OCI-LY1 (cell line): ENCODE data around the gene DUSP22.

Experiments
- H2AFZ ChIP-seq: fragments of 200-600 bp; sonication (generic), shearing (Covaris generic); 2 replicates; pipeline ENCODE4 v1.6.0; 2014; ENCODE audit warnings: antibody characterized with exemption, mild to moderate bottlenecking, low read length
- H3F3A ChIP-seq: fragments of 200-600 bp; sonication (generic), shearing (Covaris generic); 2 replicates; pipeline ENCODE4 v1.6.0; 2014; ENCODE audit warnings: mild to moderate bottlenecking, antibody characterized with exemption, low read length, moderate library complexity; ENCODE audit not compliant: insufficient read depth
- H3K27ac ChIP-seq: fragments of 200-600 bp; sonication (generic); 2 replicates; pipeline ENCODE4 v1.5.1; 2014; ENCODE audit warnings: low read length, mixed run types, mild to moderate bottlenecking, low read depth; ENCODE audit not compliant: poor library complexity, severe bottlenecking
- H3K27me3 ChIP-seq: fragments of 200-600 bp; sonication (generic); 2 replicates; pipeline ENCODE4 v1.6.0; 2014; ENCODE audit warnings: antibody characterized with exemption, mild to moderate bottlenecking, low read length, moderate library complexity; ENCODE audit not compliant: insufficient read depth
- H3K36me3 ChIP-seq: fragments of 200-600 bp; sonication (generic); 2 replicates; pipeline ENCODE4 v1.6.1; 2014; ENCODE audit warnings: mild to moderate bottlenecking, antibody characterized with exemption, low read length, moderate library complexity, mixed read lengths; ENCODE audit not compliant: insufficient read depth
- H3K4me1 ChIP-seq: fragments of 200-600 bp; sonication (generic); 2 replicates; pipeline ENCODE4 v1.5.1; 2014; ENCODE audit warnings: mild to moderate bottlenecking, low read length, moderate library complexity; ENCODE audit not compliant: insufficient read depth, severe bottlenecking
- H3K4me2 ChIP-seq: fragments of 200-600 bp; sonication (generic), shearing (Covaris generic); 2 replicates; pipeline ENCODE4 v1.6.1; 2014; ENCODE audit warnings: low read length
- H3K4me3 ChIP-seq: fragments of 200-600 bp; sonication (generic); 2 replicates; pipeline ENCODE4 v1.5.1; 2014; ENCODE audit warnings: low read length, low read depth, mild to moderate bottlenecking, mixed read lengths; ENCODE audit not compliant: poor library complexity, severe bottlenecking
- H3K79me2 ChIP-seq: fragments of 200-600 bp; shearing (Covaris generic); 2 replicates; pipeline ENCODE4 v1.6.1; 2016; ENCODE audit warnings: mixed run types, low read length, mixed read lengths; ENCODE audit not compliant: insufficient read depth
- H3K9ac ChIP-seq: fragments of 200-600 bp; sonication (generic), shearing (Covaris generic); 2 replicates; pipeline ENCODE4 v1.6.1; 2014; ENCODE audit warnings: mild to moderate bottlenecking, low read length, mixed read lengths
- H3K9me2 ChIP-seq: fragments of 200-600 bp; sonication (generic), shearing (Covaris generic); 2 replicates; pipeline ENCODE4 v1.6.1; 2014; ENCODE audit warnings: low read depth, mild to moderate bottlenecking, low read length, mixed read lengths
- H3K9me3 ChIP-seq: fragments of 200-600 bp; shearing (Covaris generic); 2 replicates; pipeline ENCODE4 v1.6.1; 2014; ENCODE audit warnings: low read length, mixed read lengths
- H4K20me1 ChIP-seq: fragments of 200-600 bp; sonication (generic), shearing (Covaris generic); 2 replicates; pipeline ENCODE4 v1.6.0; 2016; ENCODE audit warnings: mild to moderate bottlenecking, low read length; ENCODE audit not compliant: insufficient read depth
- EZH2 ChIP-seq: fragments of 200-600 bp; sonication (generic), shearing (Covaris generic); IDR thresholded peaks from 2 replicates; pipeline ENCODE4 v1.8.0; 2017; ENCODE audit warnings: borderline replicate concordance, mixed run types, mild to moderate bottlenecking, antibody characterized with exemption, low read length, moderate library complexity, mixed read lengths
- TF ChIP-seq, protein P1 (sequence below): fragments of 200-600 bp; sonication (generic), shearing (Covaris generic); IDR thresholded peaks from 2 replicates; pipeline ENCODE4 v1.5.1; 2017; ENCODE audit warnings: mild to moderate bottlenecking, antibody characterized with exemption, low read length, moderate library complexity, mixed read lengths

Gene DUSP22

DNA sequence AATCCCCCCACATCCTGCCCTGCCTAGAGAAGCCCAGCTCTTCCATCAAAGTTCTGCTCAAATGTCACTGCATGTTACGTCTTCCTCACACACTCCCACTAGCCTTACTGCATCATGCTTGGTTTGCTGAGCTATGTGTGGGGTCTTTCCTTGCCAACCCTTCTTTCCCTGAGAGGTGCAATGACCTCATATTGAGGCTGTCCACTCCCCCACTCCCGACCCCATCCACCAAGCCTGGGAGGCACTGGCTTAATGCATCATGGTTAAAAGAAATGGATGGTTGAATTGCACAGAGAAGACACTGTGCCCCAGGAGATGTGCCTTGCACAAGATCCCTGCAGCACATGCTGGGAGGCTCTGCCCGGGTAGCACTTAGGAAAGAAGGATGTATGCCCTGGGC lies 91.6 kb downstream of the DUSP22 start:
- TF ChIP-seq, protein P1, sequence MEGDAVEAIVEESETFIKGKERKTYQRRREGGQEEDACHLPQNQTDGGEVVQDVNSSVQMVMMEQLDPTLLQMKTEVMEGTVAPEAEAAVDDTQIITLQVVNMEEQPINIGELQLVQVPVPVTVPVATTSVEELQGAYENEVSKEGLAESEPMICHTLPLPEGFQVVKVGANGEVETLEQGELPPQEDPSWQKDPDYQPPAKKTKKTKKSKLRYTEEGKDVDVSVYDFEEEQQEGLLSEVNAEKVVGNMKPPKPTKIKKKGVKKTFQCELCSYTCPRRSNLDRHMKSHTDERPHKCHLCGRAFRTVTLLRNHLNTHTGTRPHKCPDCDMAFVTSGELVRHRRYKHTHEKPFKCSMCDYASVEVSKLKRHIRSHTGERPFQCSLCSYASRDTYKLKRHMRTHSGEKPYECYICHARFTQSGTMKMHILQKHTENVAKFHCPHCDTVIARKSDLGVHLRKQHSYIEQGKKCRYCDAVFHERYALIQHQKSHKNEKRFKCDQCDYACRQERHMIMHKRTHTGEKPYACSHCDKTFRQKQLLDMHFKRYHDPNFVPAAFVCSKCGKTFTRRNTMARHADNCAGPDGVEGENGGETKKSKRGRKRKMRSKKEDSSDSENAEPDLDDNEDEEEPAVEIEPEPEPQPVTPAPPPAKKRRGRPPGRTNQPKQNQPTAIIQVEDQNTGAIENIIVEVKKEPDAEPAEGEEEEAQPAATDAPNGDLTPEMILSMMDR = no peak
- H3K9ac ChIP-seq = no peak overlapping the region
- H3K79me2 ChIP-seq = no peaks in the 10 kb centered on the region
- H3K36me3 ChIP-seq = no peaks in the 10 kb centered on the region
- H4K20me1 ChIP-seq = no peaks in the 10 kb centered on the region
- H3K27me3 ChIP-seq = peaks cover 16% of the 10 kb centered on the region; the same call in 1 of the 2 replicates
- H3K4me2 ChIP-seq = no peak overlapping the region
- H3K4me1 ChIP-seq = peaks cover 10% of the 10 kb centered on the region
- H3K9me2 ChIP-seq = no peaks in the 10 kb centered on the region
- no peak overlapping the region for H2AFZ ChIP-seq
- H3K9me3 ChIP-seq = no peaks in the 10 kb centered on the region
- H3K27ac ChIP-seq = no peak overlapping the region
- H3K4me3 ChIP-seq = no peak overlapping the region
- H3F3A ChIP-seq = no peaks in the 10 kb centered on the region

DNA sequence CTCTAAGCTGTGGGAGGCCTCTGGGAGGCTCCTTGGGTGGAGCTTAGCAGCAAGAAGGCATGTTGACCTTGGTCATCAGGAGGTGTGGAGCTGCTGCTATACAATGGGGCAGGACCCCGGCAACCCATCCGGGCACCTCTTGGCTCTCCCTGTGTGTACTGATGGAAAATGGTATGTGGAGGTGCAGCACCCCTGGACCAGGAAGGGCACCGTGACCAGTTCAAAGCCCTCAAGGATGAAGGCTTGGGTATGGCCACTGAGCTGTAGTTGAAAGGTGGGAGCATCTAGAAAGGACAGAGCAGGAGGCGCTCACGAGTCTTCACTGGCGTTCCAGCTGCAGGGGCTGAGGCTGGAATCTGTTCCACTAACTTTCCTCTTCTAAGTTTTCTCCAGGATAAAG lies 92.6 kb downstream of the DUSP22 start:
- Histone ChIP-seq H3K9ac (no peak overlapping the region), H3K36me3 (no peaks in the 10 kb centered on the region), H3K9me3 (no peaks in the 10 kb centered on the region), H4K20me1 (no peaks in the 10 kb centered on the region), H3F3A (no peaks in the 10 kb centered on the region), H3K79me2 (no peaks in the 10 kb centered on the region), H3K4me2 (no peak overlapping the region), H3K27me3 (peaks cover 10% of the 10 kb centered on the region; the same call in 1 of the 2 replicates), H3K4me3 (no peak overlapping the region), H3K4me1 (peaks cover 7% of the 10 kb centered on the region), H2AFZ (no peak overlapping the region), H3K9me2 (no peaks in the 10 kb centered on the region), H3K27ac (no peak overlapping the region)
- TF ChIP-seq, protein P1 = no peak
- TF ChIP-seq EZH2 = no peak

- H3K27ac ChIP-seq = no peak overlapping the region
- H3K36me3 ChIP-seq = no peaks in the 10 kb centered on the region
- peaks cover 10% of the 10 kb centered on the region; the same call in 1 of the 2 replicates for H3K27me3 ChIP-seq
- peaks cover 14% of the 10 kb centered on the region for H3K4me1 ChIP-seq
- no peaks in the 10 kb centered on the region for H3K9me3 ChIP-seq
- no peak overlapping the region for H3K9ac ChIP-seq
- H4K20me1 ChIP-seq = no peaks in the 10 kb centered on the region
- no peak for TF ChIP-seq EZH2
- TF ChIP-seq, protein P1 = no peak
- H3F3A ChIP-seq = no peaks in the 10 kb centered on the region
- H3K4me2 ChIP-seq = no peak overlapping the region
- no peak overlapping the region for H2AFZ ChIP-seq
- no peak overlapping the region for H3K4me3 ChIP-seq
- H3K79me2 ChIP-seq = no peaks in the 10 kb centered on the region
- no peaks in the 10 kb centered on the region for H3K9me2 ChIP-seq
Measured at GRCh38 chr6:385614-386013, 93.3 kb downstream of the DUSP22 start.
